NCI-H345 (cell line): Measurements from ENCODE around the gene HNRNPUL1.
"Not testable (repeated sequence)": the region's sequence is repeated elsewhere in the genome, so short reads cannot be mapped to it uniquely, and the experiment has no call there.

Experiments used
- DNase-seq: peaks from one replicate; lab custom pipeline; 2025; lab: John Stamatoyannopoulos, UW

HNRNPUL1 gene

GRCh38 chr19:41327576-41328156 lies 63.5 kb downstream of the HNRNPUL1 start:
- peak; percentile 9 for DNase-seq

- no peak for DNase-seq
Observed at GRCh38 chr19:41328157-41328841, 64.1 kb downstream of the HNRNPUL1 start.

GRCh38 chr19:41328842-41329225 lies 64.7 kb downstream of the HNRNPUL1 start:
- DNase-seq, result no peak

- DNase-seq, result no peak
Observed at GRCh38 chr19:41330481-41330880, 66.3 kb downstream of the HNRNPUL1 start.

GRCh38 chr19:41330946-41331678 lies 66.9 kb downstream of the HNRNPUL1 start:
- DNase-seq, result no peak

- DNase-seq, result no peak
Observed at GRCh38 chr19:41332000-41332399, 67.8 kb downstream of the HNRNPUL1 start.

- no peak for DNase-seq
Observed at GRCh38 chr19:41332468-41332867, 68.3 kb downstream of the HNRNPUL1 start.

GRCh38 chr19:41334793-41335192 lies 70.6 kb downstream of the HNRNPUL1 start:
- DNase-seq, result no peak

- DNase-seq, result no peak
Observed at GRCh38 chr19:41335467-41335866, 71.3 kb downstream of the HNRNPUL1 start.

- no peak for DNase-seq
Observed at GRCh38 chr19:41339936-41340335, 75.8 kb downstream of the HNRNPUL1 start.

GRCh38 chr19:41341669-41342490 lies 77.7 kb downstream of the HNRNPUL1 start:
- no peak for DNase-seq

GRCh38 chr19:41344162-41344561 lies 80.0 kb downstream of the HNRNPUL1 start:
- no peak for DNase-seq

GRCh38 chr19:41346916-41347315 lies 82.7 kb downstream of the HNRNPUL1 start:
- DNase-seq, result not testable (repeated sequence)

GRCh38 chr19:41350735-41351338 lies 86.7 kb downstream of the HNRNPUL1 start:
- DNase-seq, result no peak

- no peak for DNase-seq
Observed at GRCh38 chr19:41351339-41352245, 87.4 kb downstream of the HNRNPUL1 start.

- no peak for DNase-seq
Observed at GRCh38 chr19:41352279-41352608, 88.1 kb downstream of the HNRNPUL1 start.

GRCh38 chr19:41352609-41353465 lies 88.7 kb downstream of the HNRNPUL1 start:
- peak; percentile 18 for DNase-seq

GRCh38 chr19:41353466-41354342 lies 89.5 kb downstream of the HNRNPUL1 start, which contains the start of gene TGFB1:
Gene TGFB1 (minus strand): TSS chr19:41353922. CDS start chr19:41353044, 878 bp downstream.
- peak; percentile 32 for DNase-seq
